Body of pancreas (tissue), 4 donors: ENCODE measurements around the gene CCN2.

ENCODE experiments used
- CTCF ChIP-seq, 7 experiments: fragments of 450-650 bp in 4 of 7; fragments of 200-600 bp in 3 of 7; sonication (generic) in 3 of 7; IDR thresholded peaks; one replicate each; pipeline ENCODE4 v1.5.1; 2016 to 2019; ENCODE audit warnings: antibody characterized with exemption in 7 of 7
- POLR2A ChIP-seq, 3 donors: fragments of 450-650 bp; IDR thresholded peaks; one replicate each; pipeline ENCODE4 v1.6.1; 2016; ENCODE audit warnings: antibody characterized with exemption in 3 of 3, mild to moderate bottlenecking in 2 of 3

GRCh38 chr6:132000296-132000695 is 49.1 kb upstream of the CCN2 start:
- TF ChIP-seq CTCF (IDR thresholded peaks at IDR 0.05) (no peak), POLR2A (IDR thresholded peaks at IDR 0.05) (no peak)
